Keratinocyte (primary cell): Measurements from ENCODE around the gene NPM1. TPM values are rescaled to one million over a fixed set of nuclear protein-coding genes. Genes with fewer than 3 reads are reported as not detected.

Experiments
- DNase-seq: peaks from one replicate; pipeline ENCODE4 v3.0.0-alpha.2; 2011; ENCODE audit warnings: low read depth, missing footprints, low spot score
- FAIRE-seq: peaks from 2 replicates; lab custom pipeline; 2011; peaks lifted over from hg19 to GRCh38; lab: Jason Lieb, UNC
- H2AFZ ChIP-seq: 2 replicates; pipeline ENCODE4 v1.6.0; 2012; ENCODE audit warnings: low read length, control low read depth, inconsistent platforms; ENCODE audit not compliant: control insufficient read depth
- H3K27ac ChIP-seq: 2 replicates; pipeline ENCODE4 v1.5.1; 2011; ENCODE audit warnings: low read length; ENCODE audit not compliant: control insufficient read depth, insufficient read depth
- H3K27me3 ChIP-seq: 3 replicates; pipeline ENCODE4 v1.6.0; 2011; ENCODE audit warnings: low read length; ENCODE audit not compliant: control insufficient read depth, insufficient read depth; ENCODE audit errors: extremely low read depth
- H3K36me3 ChIP-seq, 2 experiments: 2 replicates in 1 of 2; 3 replicates in 1 of 2; pipeline ENCODE4 v1.5.1; 2011; ENCODE audit warnings: low read length in 2 of 2, mild to moderate bottlenecking in 1 of 2; ENCODE audit not compliant: control insufficient read depth in 2 of 2, insufficient read depth in 2 of 2; ENCODE audit errors: extremely low read depth in 1 of 2
- H3K4me1 ChIP-seq: 3 replicates; pipeline ENCODE4 v1.5.1; 2011; ENCODE audit warnings: low read length; ENCODE audit not compliant: control insufficient read depth, insufficient read depth; ENCODE audit errors: extremely low read depth
- H3K4me2 ChIP-seq: 3 replicates; pipeline ENCODE4 v1.6.0; 2011; ENCODE audit warnings: low read depth, low read length; ENCODE audit not compliant: control insufficient read depth, insufficient read depth; ENCODE audit errors: extremely low read depth
- H3K4me3 ChIP-seq, 3 experiments: fragments of 200-600 bp in 1 of 3; sonication (generic) in 1 of 3; 2 replicates in 2 of 3; 3 replicates in 1 of 3; pipeline ENCODE4 v1.5.1; 2011 to 2016; ENCODE audit warnings: low read length in 3 of 3, mild to moderate bottlenecking in 3 of 3, control low read depth in 2 of 3, inconsistent platforms in 1 of 3, low read depth in 1 of 3, mixed read lengths in 1 of 3, mixed run types in 1 of 3, moderate library complexity in 1 of 3; ENCODE audit not compliant: control insufficient read depth in 2 of 3, insufficient read depth in 2 of 3; ENCODE audit errors: extremely low read depth in 1 of 3
- H3K79me2 ChIP-seq: 2 replicates; pipeline ENCODE4 v1.6.0; 2012; ENCODE audit warnings: low read length; ENCODE audit not compliant: control insufficient read depth, insufficient read depth
- H3K9ac ChIP-seq: 3 replicates; pipeline ENCODE4 v1.6.0; 2011; ENCODE audit warnings: low read length; ENCODE audit not compliant: control insufficient read depth, insufficient read depth; ENCODE audit errors: extremely low read depth
- H3K9me1 ChIP-seq: 3 replicates; pipeline ENCODE4 v1.6.0; 2011; ENCODE audit warnings: low read length; ENCODE audit not compliant: control insufficient read depth, insufficient read depth; ENCODE audit errors: extremely low read depth
- H3K9me3 ChIP-seq: 2 replicates; pipeline ENCODE4 v1.5.1; 2012; ENCODE audit warnings: low read depth, low read length; ENCODE audit not compliant: control insufficient read depth
- H4K20me1 ChIP-seq: 3 replicates; pipeline ENCODE4 v1.6.0; 2011; ENCODE audit warnings: low read length; ENCODE audit not compliant: control insufficient read depth, insufficient read depth; ENCODE audit errors: extremely low read depth
- EZH2 ChIP-seq: IDR thresholded peaks from one replicate; pipeline ENCODE4 v1.6.1; 2012; ENCODE audit warnings: inconsistent platforms, mild to moderate bottlenecking, low read length, moderate library complexity
- dilution Hi-C: fragments of 300-500 bp; cut with MboI; formaldehyde crosslinking; loops from one replicate; pipeline ENCODE4 v1.7.0; 2020; ENCODE audit warnings: low sequenced_read_pairs; ENCODE audit not compliant: extremely low pct_ligation_motif_present
- polyA plus RNA-seq, 5 experiments: library from polyadenylated mRNA; depleted of rRNA in 3 of 5; stranded (reverse) in 3 of 5; stranded (forward) in 1 of 5; unstranded in 1 of 5; fragments of >200 nt; gene quantifications; 1 replicate in 1 of 5; 2 replicates in 3 of 5; 3 replicates in 1 of 5; pipeline versions ENCODE4 v1.2.1 to v1.2.3, GENCODE V29; 2011 to 2012; ENCODE audit warnings: missing spikeins in 2 of 5, low read depth in 1 of 5, low replicate concordance in 1 of 5
- TF ChIP-seq, protein P1 (sequence below), 3 experiments: IDR thresholded peaks in 1 of 3; conservative IDR thresholded peaks in 1 of 3; optimal IDR thresholded peaks in 1 of 3; 2 replicates in 2 of 3; 3 replicates in 1 of 3; pipeline versions ENCODE3 to v1.5.1; 2011; ENCODE audit warnings: low read length in 3 of 3, mild to moderate bottlenecking in 3 of 3, moderate library complexity in 2 of 3, control low read depth in 1 of 3, inconsistent platforms in 1 of 3; ENCODE audit not compliant: insufficient read depth in 2 of 3; ENCODE audit errors: extremely low read depth in 1 of 3

NPM1 gene
- polyA plus RNA-seq, 1 donor (not counting 4 experiments of a cell fraction or from before 2014, with no cell fraction given) = 2,398 TPM

DNA sequence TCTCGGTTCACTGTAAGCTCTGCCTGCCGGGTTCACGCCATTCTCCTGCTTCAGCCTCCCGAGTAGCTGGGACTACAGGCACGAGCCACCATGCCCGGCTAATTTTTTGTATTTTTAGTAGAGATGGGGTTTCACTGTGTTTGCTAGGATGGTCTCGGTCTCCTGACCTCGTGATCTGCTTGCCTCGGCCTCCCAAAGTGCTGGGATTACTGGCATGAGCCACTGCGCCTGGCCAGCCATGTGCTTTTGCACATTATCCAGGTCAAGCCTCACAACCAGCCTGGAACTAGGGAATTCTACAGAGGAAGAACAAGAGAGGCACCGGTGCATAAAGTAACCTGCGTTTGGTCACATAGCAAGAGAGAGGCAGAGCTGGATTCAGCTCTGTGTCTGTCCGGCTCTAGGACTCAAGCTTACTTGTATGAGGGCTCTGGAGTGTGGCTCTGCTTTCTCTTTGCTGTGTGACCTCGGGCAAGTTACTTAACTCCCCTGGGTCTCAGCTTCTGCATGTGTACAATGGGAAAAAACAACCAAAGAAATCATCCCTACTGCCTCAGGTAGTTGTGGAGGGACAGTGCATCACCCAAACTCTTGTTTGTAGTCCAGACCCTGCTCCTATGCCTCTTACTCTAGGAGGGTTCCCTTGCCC, 38.1 kb downstream of the NPM1 start:
- dilution Hi-C loops = no loop called here
- Histone ChIP-seq H2AFZ (no peak overlapping the region), H3K79me2 (no peaks in the 10 kb centered on the region), H4K20me1 (peaks cover 4% of the 10 kb centered on the region), H3K9me1 (no peaks in the 10 kb centered on the region), H3K27me3 (peaks cover 14% of the 10 kb centered on the region), H3K36me3 (no peaks in the 10 kb centered on the region), H3K4me1 (peaks cover under 1% of the 10 kb centered on the region), H3K4me2 (no peak overlapping the region), H3K27ac (no peak overlapping the region), H3K4me3 (no peak overlapping the region), H3K9me3 (no peaks in the 10 kb centered on the region), H3K9ac (no peak overlapping the region)
- DNase-seq = no peak
- no peak for FAIRE-seq
- no peak for TF ChIP-seq EZH2
- TF ChIP-seq, protein P1, sequence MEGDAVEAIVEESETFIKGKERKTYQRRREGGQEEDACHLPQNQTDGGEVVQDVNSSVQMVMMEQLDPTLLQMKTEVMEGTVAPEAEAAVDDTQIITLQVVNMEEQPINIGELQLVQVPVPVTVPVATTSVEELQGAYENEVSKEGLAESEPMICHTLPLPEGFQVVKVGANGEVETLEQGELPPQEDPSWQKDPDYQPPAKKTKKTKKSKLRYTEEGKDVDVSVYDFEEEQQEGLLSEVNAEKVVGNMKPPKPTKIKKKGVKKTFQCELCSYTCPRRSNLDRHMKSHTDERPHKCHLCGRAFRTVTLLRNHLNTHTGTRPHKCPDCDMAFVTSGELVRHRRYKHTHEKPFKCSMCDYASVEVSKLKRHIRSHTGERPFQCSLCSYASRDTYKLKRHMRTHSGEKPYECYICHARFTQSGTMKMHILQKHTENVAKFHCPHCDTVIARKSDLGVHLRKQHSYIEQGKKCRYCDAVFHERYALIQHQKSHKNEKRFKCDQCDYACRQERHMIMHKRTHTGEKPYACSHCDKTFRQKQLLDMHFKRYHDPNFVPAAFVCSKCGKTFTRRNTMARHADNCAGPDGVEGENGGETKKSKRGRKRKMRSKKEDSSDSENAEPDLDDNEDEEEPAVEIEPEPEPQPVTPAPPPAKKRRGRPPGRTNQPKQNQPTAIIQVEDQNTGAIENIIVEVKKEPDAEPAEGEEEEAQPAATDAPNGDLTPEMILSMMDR (optimal IDR thresholded peaks at IDR 0.05 in 1 of 3, IDR thresholded peaks at IDR 0.05 in 1 of 3, conservative IDR thresholded peaks at IDR 0.05 in 1 of 3; ENCODE audit: extremely low read depth in 1 of 3, insufficient read depth in 2 of 3, low read length in 3 of 3) = no peak

DNA sequence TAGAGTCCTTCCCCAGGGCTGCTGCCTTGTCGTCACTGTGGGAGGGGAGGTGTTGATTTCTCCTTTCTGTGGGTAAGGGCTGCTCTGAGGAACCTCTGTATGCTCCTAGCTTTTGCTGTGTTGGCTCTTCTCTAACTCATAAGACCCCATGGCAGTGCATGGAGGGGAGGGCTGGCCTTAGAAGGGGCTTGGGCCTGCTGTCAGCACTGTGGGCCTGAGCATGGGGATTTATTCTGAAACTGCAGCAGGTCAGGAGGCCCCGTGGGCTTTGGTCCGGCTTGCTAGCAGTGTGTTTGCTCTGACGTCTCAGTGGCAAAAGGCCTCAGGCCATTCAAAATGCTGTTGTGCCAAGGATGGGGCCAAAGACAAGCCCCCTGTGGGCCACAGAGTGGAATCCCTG, 38.6 kb downstream of the NPM1 start:
- H3K4me1 ChIP-seq = no peaks in the 10 kb centered on the region
- H3K79me2 ChIP-seq = no peaks in the 10 kb centered on the region
- no peak overlapping the region for H2AFZ ChIP-seq
- no peak for FAIRE-seq
- H3K27ac ChIP-seq = no peak overlapping the region
- no peaks in the 10 kb centered on the region for H3K9me1 ChIP-seq
- no peak overlapping the region for H3K4me2 ChIP-seq
- no peak overlapping the region for H3K4me3 ChIP-seq
- no peak for DNase-seq
- no peaks in the 10 kb centered on the region for H3K9me3 ChIP-seq
- peaks cover 8% of the 10 kb centered on the region for H3K27me3 ChIP-seq
- dilution Hi-C loops = no loop called here
- no peak overlapping the region for H3K9ac ChIP-seq
- H3K36me3 ChIP-seq = no peaks in the 10 kb centered on the region
- no peak for TF ChIP-seq EZH2
- TF ChIP-seq, protein P1 (optimal IDR thresholded peaks at IDR 0.05 in 1 of 3, IDR thresholded peaks at IDR 0.05 in 1 of 3, conservative IDR thresholded peaks at IDR 0.05 in 1 of 3; ENCODE audit: extremely low read depth in 1 of 3, insufficient read depth in 2 of 3, low read length in 3 of 3) = no peak
- peaks cover 3% of the 10 kb centered on the region for H4K20me1 ChIP-seq
